Liver (tissue), 9 donors: ENCODE results near the gene DNASE2. TPM values are rescaled to one million over a fixed set of nuclear protein-coding genes. Genes with fewer than 3 reads are reported as not detected.
A peak's percentile ranks its signal among the peaks of the same experiment; 100 is the strongest.

Experiments
- DNase-seq: peaks from one replicate; pipeline ENCODE4 v3.0.0-alpha.2; 2017; ENCODE audit warnings: low spot score
- H3K27ac ChIP-seq, 2 donors: one replicate each; pipeline ENCODE4 v1.7.0; 2013; ENCODE audit warnings: inconsistent platforms in 2 of 2, low read length in 2 of 2, control low read depth in 1 of 2, low read depth in 1 of 2, mild to moderate bottlenecking in 1 of 2
- H3K27me3 ChIP-seq, 4 donors: one replicate each; pipeline versions ENCODE4 v1.6.1 to v1.7.0; 2013; ENCODE audit warnings: low read length in 3 of 4, inconsistent platforms in 1 of 4, mild to moderate bottlenecking in 1 of 4, moderate library complexity in 1 of 4; ENCODE audit not compliant: control insufficient read depth in 4 of 4, insufficient read depth in 4 of 4
- H3K36me3 ChIP-seq, 4 donors: one replicate each; pipeline versions ENCODE4 v1.6.1 to v1.7.0; 2013; ENCODE audit warnings: low read length in 3 of 4, mild to moderate bottlenecking in 3 of 4, low read depth in 1 of 4, moderate library complexity in 1 of 4; ENCODE audit not compliant: control insufficient read depth in 4 of 4, insufficient read depth in 3 of 4
- H3K4me1 ChIP-seq, 4 donors: one replicate each; pipeline versions ENCODE4 v1.6.1 to v1.7.0; 2013; ENCODE audit warnings: low read length in 3 of 4, mild to moderate bottlenecking in 3 of 4, moderate library complexity in 1 of 4; ENCODE audit not compliant: control insufficient read depth in 4 of 4, insufficient read depth in 4 of 4
- H3K4me3 ChIP-seq, 3 donors: one replicate each; pipeline versions ENCODE4 v1.6.1 to v1.7.0; 2013; ENCODE audit warnings: low read length in 3 of 3, control low read depth in 1 of 3, low read depth in 1 of 3, mild to moderate bottlenecking in 1 of 3
- H3K9ac ChIP-seq, 2 donors: one replicate each; pipeline ENCODE4 v1.7.0; 2013; ENCODE audit warnings: low read length in 2 of 2, mild to moderate bottlenecking in 2 of 2, moderate library complexity in 2 of 2, control low read depth in 1 of 2, low read depth in 1 of 2
- H3K9me3 ChIP-seq, 4 donors: one replicate each; pipeline versions ENCODE4 v1.6.1 to v1.7.0; 2013; ENCODE audit warnings: low read length in 3 of 4; ENCODE audit not compliant: control insufficient read depth in 4 of 4
- EGR1 ChIP-seq, 2 donors: IDR thresholded peaks; 2 replicates each; pipeline ENCODE4 v1.6.1; 2016 to 2018; ENCODE audit warnings: antibody characterized with exemption in 2 of 2, low read depth in 2 of 2
- FOXA1 ChIP-seq: IDR thresholded peaks from 2 replicates; pipeline ENCODE4 v1.6.1; 2016; ENCODE audit warnings: antibody characterized with exemption
- GABPA ChIP-seq, 2 donors: IDR thresholded peaks in 1 of 2; conservative IDR thresholded peaks in 1 of 2; 2 replicates each; pipeline ENCODE4 v1.6.1; 2016; ENCODE audit warnings: antibody characterized with exemption in 2 of 2, mild to moderate bottlenecking in 1 of 2, moderate library complexity in 1 of 2
- HNF4A ChIP-seq, 2 donors: conservative IDR thresholded peaks; 2 replicates each; pipeline ENCODE4 v1.6.1; 2016; ENCODE audit warnings: antibody characterized with exemption in 2 of 2, mild to moderate bottlenecking in 2 of 2
- HNF4G ChIP-seq: IDR thresholded peaks from 2 replicates; pipeline ENCODE4 v1.6.1; 2016; ENCODE audit warnings: antibody characterized with exemption
- NR2F2 ChIP-seq: IDR thresholded peaks from 2 replicates; pipeline ENCODE4 v1.6.1; 2016; ENCODE audit warnings: antibody characterized with exemption
- REST ChIP-seq: IDR thresholded peaks from 2 replicates; pipeline ENCODE4 v1.6.1; 2016; ENCODE audit warnings: antibody characterized with exemption, mild to moderate bottlenecking
- RXRA ChIP-seq, 2 donors: IDR thresholded peaks; 2 replicates each; pipeline ENCODE4 v1.6.1; 2017 to 2018; ENCODE audit warnings: antibody characterized with exemption in 2 of 2, mild to moderate bottlenecking in 1 of 2
- TAF1 ChIP-seq: conservative IDR thresholded peaks from 2 replicates; pipeline ENCODE4 v1.6.1; 2016; ENCODE audit warnings: antibody characterized with exemption, mild to moderate bottlenecking
- ZBTB33 ChIP-seq: IDR thresholded peaks from 2 replicates; pipeline ENCODE4 v1.6.1; 2016; ENCODE audit warnings: antibody characterized with exemption
- WGBS: extraction: QIAGEN DNeasy Blood & Tissue Kit; methylation state at CpG from one replicate; pipeline ENCODE4 v1.1.7; 2013; 5-methylcytosine and 5-hydroxymethylcytosine counted together
- polyA plus RNA-seq, 2 donors: library from polyadenylated mRNA; stranded (reverse) in 1 of 2; unstranded in 1 of 2; fragments of 200-250 nt in 1 of 2; fragments of >200 nt in 1 of 2; fragmentation: Nextera tagmentation in 1 of 2; extraction: Ambion mirVana in 1 of 2; gene quantifications; one replicate each; pipeline versions ENCODE4 v1.2.1 to v1.2.3, GENCODE V29; 2013 to 2015
- total RNA-seq, 2 donors: library from RNA; depleted of rRNA; stranded (reverse); fragments of >200 nt; gene quantifications; one replicate each; pipeline ENCODE4 v1.2.3, GENCODE V29; 2014
- TF ChIP-seq, protein P1 (sequence below): IDR thresholded peaks from 2 replicates; pipeline ENCODE4 v1.6.1; 2016; ENCODE audit warnings: antibody characterized with exemption
- TF ChIP-seq, protein P2 (sequence below): IDR thresholded peaks from 2 replicates; pipeline ENCODE4 v1.6.1; 2016; ENCODE audit warnings: antibody characterized with exemption
- TF ChIP-seq, protein P3 (sequence below): fragments of 150-350 bp; IDR thresholded peaks from 2 replicates; pipeline ENCODE4 v1.5.1; 2017; ENCODE audit warnings: improper control_type of control experiment, low read depth, low read length; ENCODE audit not compliant: missing input control
- donor health status: healthy.
- donor health status: healthy.
- donor health status: healthy.
- donor health status: healthy.
- donor health status: healthy.

Gene DNASE2
- total and polyA plus RNA-seq, 4 donors = 11.3 to 18.4 (median 12.8) TPM

GRCh38 chr19:12834976-12835757 is 46.1 kb downstream of the DNASE2 start (continued):
- TF ChIP-seq, protein P1, sequence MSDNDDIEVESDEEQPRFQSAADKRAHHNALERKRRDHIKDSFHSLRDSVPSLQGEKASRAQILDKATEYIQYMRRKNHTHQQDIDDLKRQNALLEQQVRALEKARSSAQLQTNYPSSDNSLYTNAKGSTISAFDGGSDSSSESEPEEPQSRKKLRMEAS = no peak
- TF ChIP-seq NR2F2 = no peak
- no peak for TF ChIP-seq HNF4A (conservative IDR thresholded peaks at IDR 0.05)

DNA sequence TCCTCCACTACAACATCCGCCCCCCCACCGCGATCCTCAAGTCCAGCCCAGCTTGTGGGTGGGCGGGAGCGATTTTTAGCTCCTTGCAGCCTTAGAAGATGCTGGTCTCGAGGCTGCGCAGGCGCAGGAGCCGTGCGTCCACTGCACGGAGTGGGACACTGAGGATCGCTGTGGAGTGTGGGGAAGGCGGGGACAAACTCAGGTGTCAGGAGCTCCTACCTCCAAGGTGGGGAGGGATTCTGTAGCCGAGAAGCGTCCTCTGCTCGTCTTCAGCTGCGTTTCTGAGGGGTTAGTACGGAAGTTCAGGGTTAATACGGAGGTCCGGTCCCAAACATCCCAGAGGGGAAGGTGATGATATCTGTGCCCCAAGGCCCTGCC is 46.7 kb downstream of the DNASE2 start, which contains the start of gene RTBDN:
TSS of gene RTBDN (minus strand) at position 14 of the 378 bp plus-strand sequence. CDS start 4,600 bp downstream, outside the sequence.
- DNase-seq = no peak
- peak within 1 kb of the TSS in 1 of 3 donors; percentile 52 for H3K4me3 ChIP-seq
- H3K9ac ChIP-seq = no peak within 1 kb of the TSS
- no peak within 1 kb of the TSS for H3K27ac ChIP-seq
- H3K9me3 ChIP-seq = no peaks in the 10 kb centered on the region
- H3K27me3 ChIP-seq = peaks cover 0 to 25% (median 18%) of the 10 kb centered on the region in 4 donors
- 11% methylated on average over 20 of the region's 20 CpGs for WGBS
- peaks cover 0 to 15% (median 4%) of the 10 kb centered on the region in 4 donors for H3K4me1 ChIP-seq
- no peaks in the 10 kb centered on the region for H3K36me3 ChIP-seq
- TF ChIP-seq, protein P1 = no peak
- no peak for TF ChIP-seq NR2F2
- no peak for TF ChIP-seq TAF1
- no peak for TF ChIP-seq REST
- TF ChIP-seq, protein P2, sequence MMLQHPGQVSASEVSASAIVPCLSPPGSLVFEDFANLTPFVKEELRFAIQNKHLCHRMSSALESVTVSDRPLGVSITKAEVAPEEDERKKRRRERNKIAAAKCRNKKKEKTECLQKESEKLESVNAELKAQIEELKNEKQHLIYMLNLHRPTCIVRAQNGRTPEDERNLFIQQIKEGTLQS = no peak
- no peak for TF ChIP-seq HNF4G
- TF ChIP-seq EGR1 (IDR thresholded peaks at IDR 0.05; ENCODE audit: low read depth in 2 of 2) = no peak
- TF ChIP-seq FOXA1 = no peak
- TF ChIP-seq GABPA (IDR thresholded peaks at IDR 0.05 in 1 of 2, conservative IDR thresholded peaks at IDR 0.05 in 1 of 2) = no peak
- TF ChIP-seq, protein P3, sequence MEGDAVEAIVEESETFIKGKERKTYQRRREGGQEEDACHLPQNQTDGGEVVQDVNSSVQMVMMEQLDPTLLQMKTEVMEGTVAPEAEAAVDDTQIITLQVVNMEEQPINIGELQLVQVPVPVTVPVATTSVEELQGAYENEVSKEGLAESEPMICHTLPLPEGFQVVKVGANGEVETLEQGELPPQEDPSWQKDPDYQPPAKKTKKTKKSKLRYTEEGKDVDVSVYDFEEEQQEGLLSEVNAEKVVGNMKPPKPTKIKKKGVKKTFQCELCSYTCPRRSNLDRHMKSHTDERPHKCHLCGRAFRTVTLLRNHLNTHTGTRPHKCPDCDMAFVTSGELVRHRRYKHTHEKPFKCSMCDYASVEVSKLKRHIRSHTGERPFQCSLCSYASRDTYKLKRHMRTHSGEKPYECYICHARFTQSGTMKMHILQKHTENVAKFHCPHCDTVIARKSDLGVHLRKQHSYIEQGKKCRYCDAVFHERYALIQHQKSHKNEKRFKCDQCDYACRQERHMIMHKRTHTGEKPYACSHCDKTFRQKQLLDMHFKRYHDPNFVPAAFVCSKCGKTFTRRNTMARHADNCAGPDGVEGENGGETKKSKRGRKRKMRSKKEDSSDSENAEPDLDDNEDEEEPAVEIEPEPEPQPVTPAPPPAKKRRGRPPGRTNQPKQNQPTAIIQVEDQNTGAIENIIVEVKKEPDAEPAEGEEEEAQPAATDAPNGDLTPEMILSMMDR = no peak
- no peak for TF ChIP-seq HNF4A (conservative IDR thresholded peaks at IDR 0.05)
- no peak for TF ChIP-seq RXRA (IDR thresholded peaks at IDR 0.05)
- no peak for TF ChIP-seq ZBTB33
